HepG2 (cell line): ENCODE measurements around the gene CLIC4. TPM values are rescaled to one million over a fixed set of nuclear protein-coding genes. Genes with fewer than 3 reads are reported as not detected.

ENCODE experiments used
- DRAP1 ChIP-seq: IDR thresholded peaks from 2 replicates; pipeline ENCODE4 v1.6.1; 2016; ENCODE audit warnings: missing genetic modification reagents, missing compliant biosample characterization
- E2F1 ChIP-seq: sonication (generic); formaldehyde crosslinking; IDR thresholded peaks from 2 replicates; pipeline ENCODE4 v1.5.0; 2020; ENCODE audit warnings: missing genetic modification reagents
- KLF13 ChIP-seq: sonication (generic); formaldehyde crosslinking; IDR thresholded peaks from 2 replicates; pipeline ENCODE4 v1.4.0; 2020; ENCODE audit warnings: mild to moderate bottlenecking, missing genetic modification reagents
- NFRKB ChIP-seq: fragments of 450-650 bp; IDR thresholded peaks from 2 replicates; pipeline ENCODE4 v1.6.1; 2017
- PHF21A ChIP-seq: sonication (generic); formaldehyde crosslinking; IDR thresholded peaks from 2 replicates; pipeline ENCODE4 v1.5.0; 2020; ENCODE audit warnings: mild to moderate bottlenecking, missing genetic modification reagents
- RFX1 ChIP-seq: fragments of 450-650 bp; IDR thresholded peaks from 2 replicates; pipeline ENCODE4 v1.6.1; 2017
- TCF7 ChIP-seq: sonication (generic); IDR thresholded peaks from 2 replicates; pipeline ENCODE4 v1.6.1; 2016; ENCODE audit warnings: antibody characterized with exemption, low read depth
- ZNF280B ChIP-seq: sonication (generic); formaldehyde crosslinking; IDR thresholded peaks from 2 replicates; pipeline ENCODE4 v1.5.0; 2020; ENCODE audit warnings: missing genetic modification reagents, mild to moderate bottlenecking, borderline replicate concordance
- ZNF350 ChIP-seq: sonication (generic); formaldehyde crosslinking; IDR thresholded peaks from 2 replicates; pipeline ENCODE4 v1.4.0; 2020; ENCODE audit warnings: mild to moderate bottlenecking, low read depth, missing genetic modification reagents, borderline replicate concordance
- ZNF430 ChIP-seq: sonication (generic); formaldehyde crosslinking; IDR thresholded peaks from 2 replicates; pipeline ENCODE4 v1.9.0; 2021; ENCODE audit warnings: mild to moderate bottlenecking, missing genetic modification reagents
- ZNF557 ChIP-seq: sonication (generic); formaldehyde crosslinking; IDR thresholded peaks from 2 replicates; pipeline ENCODE4 v1.4.0; 2020; ENCODE audit warnings: missing genetic modification reagents
- ZNF572 ChIP-seq: sonication (generic); formaldehyde crosslinking; IDR thresholded peaks from 2 replicates; pipeline ENCODE4 v1.5.1; 2020; ENCODE audit warnings: mild to moderate bottlenecking, missing genetic modification reagents
- ZNF781 ChIP-seq: sonication (generic); formaldehyde crosslinking; IDR thresholded peaks from 2 replicates; pipeline ENCODE4 v1.5.1; 2020; ENCODE audit warnings: borderline replicate concordance, mild to moderate bottlenecking, missing genetic modification reagents; ENCODE audit errors: not compliant biosample characterization
- ZNF790 ChIP-seq: sonication (generic); formaldehyde crosslinking; IDR thresholded peaks from 2 replicates; pipeline ENCODE4 v1.8.0; 2022; ENCODE audit warnings: missing genetic modification reagents, mild to moderate bottlenecking, borderline replicate concordance
- polyA plus RNA-seq, 8 experiments: library from polyadenylated mRNA; depleted of rRNA in 3 of 8; stranded (reverse) in 7 of 8; unstranded in 1 of 8; fragments of >200 nt; fragmentation: Illumina TruSeq in 4 of 8; extraction: Trizol in 4 of 8; gene quantifications; 2 replicates each; pipeline versions ENCODE4 v1.2.1 to v1.2.3, GENCODE V29; 2011 to 2016; ENCODE audit warnings: low read depth in 4 of 8, missing spikeins in 1 of 8, mixed read lengths in 1 of 8; ENCODE audit not compliant: insufficient read depth in 1 of 8
- total RNA-seq, 5 experiments: library from RNA; depleted of rRNA; stranded (reverse); fragments of >200 nt; fragmentation: Illumina TruSeq; extraction: Trizol; gene quantifications; 2 replicates each; pipeline ENCODE4 v1.2.3, GENCODE V29; 2016; ENCODE audit warnings: low read depth in 1 of 5

CLIC4 gene
- total and polyA plus RNA-seq, 2 of the 13 experiments (the other 11 are each of a cell fraction or from before 2014, with no cell fraction given): 23.3 to 77.4 TPM

- TF ChIP-seq E2F1 (no peak), ZNF557 (no peak), TCF7 (peak; percentile 55), NFRKB (no peak), KLF13 (no peak), DRAP1 (CRISPR knock-in tag) (0 out of 2 replicates have a peak, but pooled peaks have one; percentile 32), RFX1 (no peak), ZNF350 (CRISPR knock-in tag) (no peak), ZNF430 (no peak), ZNF790 (no peak), ZNF572 (no peak), ZNF781 (CRISPR knock-in tag) (no peak), PHF21A (CRISPR knock-in tag) (peak; percentile 54; the same call in 1 of the 2 replicates), ZNF280B (no peak)
Observed at GRCh38 chr1:24767351-24767750, 22.1 kb downstream of the CLIC4 start (continued).
